Adrenal gland (tissue), 12 donors: ENCODE results near the gene PXDN. TPM values are rescaled to one million over a fixed set of nuclear protein-coding genes. Genes with fewer than 3 reads are reported as not detected.

ENCODE experiments used
- DNase-seq, 7 donors: peaks; one replicate each; pipeline ENCODE4 v3.0.0-alpha.2; 2019 to 2020
- H3K27ac ChIP-seq, 5 donors: fragments of 200-600 bp; sonication (generic) in 4 of 5; 1 replicate in 3 of 5; 2 replicates in 2 of 5; pipeline versions ENCODE4 v1.5.1 to v1.8.0; 2016 to 2020; ENCODE audit warnings: mild to moderate bottlenecking in 1 of 5
- H3K27me3 ChIP-seq: fragments of 200-600 bp; 2 replicates; pipeline ENCODE4 v1.8.0; 2021
- H3K36me3 ChIP-seq, 2 donors: fragments of 200-600 bp; replicated peaks in 1 of 2; 1 replicate in 1 of 2; 2 replicates in 1 of 2; pipeline versions ENCODE4 v1.5.1 to v1.8.0; 2018 to 2022
- H3K4me1 ChIP-seq, 2 donors: fragments of 200-600 bp; replicated peaks in 1 of 2; 1 replicate in 1 of 2; 2 replicates in 1 of 2; pipeline versions ENCODE4 v1.5.1 to v1.8.0; 2018 to 2021
- H3K4me3 ChIP-seq, 4 donors: fragments of 200-600 bp; sonication (generic) in 3 of 4; one replicate each; pipeline ENCODE4 v1.5.1; 2016 to 2018
- H3K9me3 ChIP-seq, 3 donors: fragments of 200-600 bp; sonication (generic) in 1 of 3; replicated peaks in 1 of 3; 1 replicate in 2 of 3; 2 replicates in 1 of 3; pipeline versions ENCODE4 v1.5.1 to v1.8.0; 2016 to 2021
- CTCF ChIP-seq, 6 experiments: fragments of 450-650 bp in 4 of 6; fragments of 200-600 bp in 2 of 6; sonication (generic) in 1 of 6; IDR thresholded peaks; 1 replicate in 5 of 6; 2 replicates in 1 of 6; pipeline versions ENCODE4 v1.5.1 to v1.8.0; 2016 to 2021; ENCODE audit warnings: antibody characterized with exemption in 6 of 6, mild to moderate bottlenecking in 2 of 6, moderate library complexity in 1 of 6
- POLR2A ChIP-seq, 2 donors: fragments of 450-650 bp; IDR thresholded peaks; one replicate each; pipeline ENCODE4 v1.6.1; 2017; ENCODE audit warnings: antibody characterized with exemption in 2 of 2, mild to moderate bottlenecking in 2 of 2, moderate library complexity in 1 of 2
- WGBS, 4 donors: extraction: QIAGEN DNeasy Blood & Tissue Kit in 2 of 4; methylation state at CpG; one replicate each; pipeline versions ENCODE4 v1.1.5 to v1.1.7; 2013 to 2017; 5-methylcytosine and 5-hydroxymethylcytosine counted together
- intact Hi-C, 2 donors: fragments of 100-400 bp; cut with DNase I; formaldehyde crosslinking; loops; one replicate each; pipeline versions ENCODE4 v1.14.1 to v1.15.0; 2022 to 2023
- polyA plus RNA-seq, 3 donors: library from polyadenylated mRNA; stranded (reverse); fragments of 200-250 nt in 2 of 3; fragments of 350-450 nt in 1 of 3; fragmentation: Illumina TruSeq in 1 of 3; extraction: RNeasy Lipid Tissue Mini Kit (QIAGEN cat#74804) in 1 of 3; gene quantifications; one replicate each; pipeline ENCODE4 v1.2.3, GENCODE V29; 2013 to 2014
- total RNA-seq, 9 donors: library from RNA; depleted of rRNA in 4 of 9; stranded (reverse); fragments of >200 nt in 4 of 9; fragments of 120-200 nt in 1 of 9; fragmentation: NEBNext Ultra II Directional in 1 of 9; extraction: Animal tissue kit (Norgen Biotek cat#: 25700) in 1 of 9; gene quantifications; one replicate each; pipeline versions ENCODE4 v1.1.0 to v1.2.4, GENCODE V29; 2013 to 2023
- donor health status: healthy with polysubstance abuse.
- donor health status: Bipolar disorder and iron deficiency.
- donor health status: DM: yes; HTN: yes; CAD: no.
- donor health status: DM: no; HTN: no; CAD: no.
- donor health status: DM: no; HTN: no; CAD: no.
- donor health status: DM: yes; HTN: yes; CAD: no.

Gene PXDN
- total and polyA plus RNA-seq, 12 donors: 8.5 to 39.5 (median 22.1) TPM

GRCh38 chr2:1773883-1774282, 29.6 kb upstream of the PXDN start:
- intact Hi-C loops: no loop called here
- no peak overlapping the region for H3K27ac ChIP-seq
- no peak overlapping the region for H3K4me3 ChIP-seq
- no peaks in the 10 kb centered on the region for H3K36me3 ChIP-seq
- H3K27me3 ChIP-seq: no peaks in the 10 kb centered on the region
- H3K9me3 ChIP-seq: no peaks in the 10 kb centered on the region
- no peak for TF ChIP-seq CTCF (IDR thresholded peaks at IDR 0.05)
- no peak for TF ChIP-seq POLR2A (IDR thresholded peaks at IDR 0.05)
- no peak for DNase-seq
- 53 to 68% (median 64%) methylated on average over 7 of the region's 7 CpGs for WGBS, 4 donors
- H3K4me1 ChIP-seq: no peaks in the 10 kb centered on the region

GRCh38 chr2:1772471-1773267, 28.4 kb upstream of the PXDN start:
- Histone ChIP-seq H3K9me3 (no peaks in the 10 kb centered on the region), H3K4me3 (no peak overlapping the region), H3K27me3 (no peaks in the 10 kb centered on the region), H3K27ac (no peak overlapping the region), H3K4me1 (no peaks in the 10 kb centered on the region), H3K36me3 (no peaks in the 10 kb centered on the region)
- no peak for DNase-seq
- intact Hi-C loops: no loop called here
- no peak for TF ChIP-seq CTCF (IDR thresholded peaks at IDR 0.05)
- WGBS, 4 donors: 72 to 82% (median 76%) methylated on average over 7 to 8 of the region's 8 CpGs

GRCh38 chr2:1771626-1772280, 27.4 kb upstream of the PXDN start:
- no peaks in the 10 kb centered on the region for H3K27me3 ChIP-seq
- 44 to 78% (median 65%) methylated on average over 1 to 3 of the region's 3 CpGs for WGBS, 4 donors
- no peak overlapping the region for H3K4me3 ChIP-seq
- H3K27ac ChIP-seq: no peak overlapping the region
- H3K36me3 ChIP-seq: no peaks in the 10 kb centered on the region
- H3K4me1 ChIP-seq: no peaks in the 10 kb centered on the region
- intact Hi-C loops: no loop called here
- no peaks in the 10 kb centered on the region for H3K9me3 ChIP-seq
- no peak for TF ChIP-seq POLR2A (IDR thresholded peaks at IDR 0.05)
- TF ChIP-seq CTCF (IDR thresholded peaks at IDR 0.05): no peak
- peak in 1 of 7 donors; percentile 23 for DNase-seq

- peak in 1 of 7 donors; percentile 27 for DNase-seq
- no peaks in the 10 kb centered on the region for H3K27me3 ChIP-seq
- no peaks in the 10 kb centered on the region for H3K36me3 ChIP-seq
- H3K4me1 ChIP-seq: no peaks in the 10 kb centered on the region
- TF ChIP-seq POLR2A (IDR thresholded peaks at IDR 0.05): no peak
- TF ChIP-seq CTCF (IDR thresholded peaks at IDR 0.05): no peak
- no peaks in the 10 kb centered on the region for H3K9me3 ChIP-seq
- no peak overlapping the region for H3K4me3 ChIP-seq
- intact Hi-C loops: no loop called here
- no peak overlapping the region for H3K27ac ChIP-seq
- WGBS, 4 donors: 78 to 90% (median 82%) methylated on average over 15 to 23 of the region's 23 CpGs
These were observed 26.5 kb upstream of the PXDN start for GRCh38 chr2:1770566-1771380.
